Measurements from ENCODE around the gene DNAJC13. TPM values are rescaled to one million over a fixed set of nuclear protein-coding genes. Genes with fewer than 3 reads are reported as not detected.

Gene DNAJC13
- total RNA-seq, 4 donors from 2014 or later, result 43.6 to 73.7 (median 61.1) TPM

- TF ChIP-seq POLR2A (IDR thresholded peaks at IDR 0.05), result no peak
- TF ChIP-seq POLR2AphosphoS5 (IDR thresholded peaks at IDR 0.05), result no peak
- no peak for TF ChIP-seq CTCF (IDR thresholded peaks at IDR 0.05)
- no peak for TF ChIP-seq EP300 (IDR thresholded peaks at IDR 0.05)
- ATAC-seq, result no peak
- H3K36me3 ChIP-seq, result peaks cover 24 to 98% of the 10 kb centered on the region in 2 donors
These were observed 86.3 kb downstream of the DNAJC13 start for GRCh38 chr3:132503559-132503958.

GRCh38 chr3:132504375-132504933 is 87.2 kb downstream of the DNAJC13 start:
- no peak for TF ChIP-seq POLR2AphosphoS5 (IDR thresholded peaks at IDR 0.05)
- no peak for TF ChIP-seq EP300 (IDR thresholded peaks at IDR 0.05)
- TF ChIP-seq CTCF (IDR thresholded peaks at IDR 0.05), result no peak
- no peak for TF ChIP-seq POLR2A (IDR thresholded peaks at IDR 0.05)
- H3K27me3 ChIP-seq, result no peaks in the 10 kb centered on the region

More at GRCh38 chr3:132503559-132503958, 86.3 kb downstream of the DNAJC13 start:
- WGBS, 2 donors (ENCODE audit: low coverage in 1 of 2), result 63 to 91% methylated on average over 1 of the region's 1 CpG
- H3K9me3 ChIP-seq, result no peaks in the 10 kb centered on the region
- no peaks in the 10 kb centered on the region for H3K27me3 ChIP-seq
- no peak overlapping the region for H3K4me3 ChIP-seq
- H3K4me1 ChIP-seq, result no peaks in the 10 kb centered on the region
- no peak overlapping the region for H3K27ac ChIP-seq

GRCh38 chr3:132507657-132508056 is 90.4 kb downstream of the DNAJC13 start:
- TF ChIP-seq EP300 (IDR thresholded peaks at IDR 0.05) (no peak), POLR2AphosphoS5 (IDR thresholded peaks at IDR 0.05) (no peak), CTCF (IDR thresholded peaks at IDR 0.05) (no peak), POLR2A (IDR thresholded peaks at IDR 0.05) (no peak)
- no peak overlapping the region for H3K27ac ChIP-seq
- H3K9me3 ChIP-seq, result no peaks in the 10 kb centered on the region
- peaks cover 12 to 97% of the 10 kb centered on the region in 2 donors for H3K36me3 ChIP-seq
- H3K27me3 ChIP-seq, result no peaks in the 10 kb centered on the region
- H3K4me1 ChIP-seq, result no peaks in the 10 kb centered on the region
- H3K4me3 ChIP-seq, result no peak overlapping the region
- no peak for ATAC-seq
- WGBS, 2 donors (ENCODE audit: low coverage in 1 of 2), result 88 to 94% methylated on average over 4 of the region's 4 CpGs

More at GRCh38 chr3:132504375-132504933, 87.2 kb downstream of the DNAJC13 start:
- H3K9me3 ChIP-seq, result no peaks in the 10 kb centered on the region
- H3K4me3 ChIP-seq, result no peak overlapping the region
- H3K27ac ChIP-seq, result no peak overlapping the region
- H3K36me3 ChIP-seq, result peaks cover 24 to 98% of the 10 kb centered on the region in 2 donors
- H3K4me1 ChIP-seq, result no peaks in the 10 kb centered on the region
- ATAC-seq, result no peak

- H3K27ac ChIP-seq, result no peak overlapping the region
- ATAC-seq, result no peak
- no peaks in the 10 kb centered on the region for H3K27me3 ChIP-seq
- H3K36me3 ChIP-seq, result peaks cover 5 to 97% of the 10 kb centered on the region in 2 donors
- WGBS, 2 donors (ENCODE audit: low coverage in 1 of 2), result 91% methylated on average over 1 of the region's 1 CpG; no CpG with 5 or more reads in 1 of the 2 donors
- TF ChIP-seq POLR2AphosphoS5 (IDR thresholded peaks at IDR 0.05) (no peak), EP300 (IDR thresholded peaks at IDR 0.05) (no peak), POLR2A (IDR thresholded peaks at IDR 0.05) (no peak)
- H3K9me3 ChIP-seq, result no peaks in the 10 kb centered on the region
- no peak overlapping the region for H3K4me3 ChIP-seq
- H3K4me1 ChIP-seq, result no peaks in the 10 kb centered on the region
These were observed 91.8 kb downstream of the DNAJC13 start for GRCh38 chr3:132509096-132509495.

GRCh38 chr3:132509506-132509905 is 92.2 kb downstream of the DNAJC13 start:
- H3K27ac ChIP-seq, result no peak overlapping the region
- H3K9me3 ChIP-seq, result no peaks in the 10 kb centered on the region
- ATAC-seq, result no peak
- no peak overlapping the region for H3K4me3 ChIP-seq
- peaks cover 5 to 97% of the 10 kb centered on the region in 2 donors for H3K36me3 ChIP-seq
- no peaks in the 10 kb centered on the region for H3K27me3 ChIP-seq
- no peak for TF ChIP-seq POLR2A (IDR thresholded peaks at IDR 0.05)
- TF ChIP-seq EP300 (IDR thresholded peaks at IDR 0.05), result no peak
- no peak for TF ChIP-seq CTCF (IDR thresholded peaks at IDR 0.05)
- no peak for TF ChIP-seq POLR2AphosphoS5 (IDR thresholded peaks at IDR 0.05)
- WGBS, 2 donors (ENCODE audit: low coverage in 1 of 2), result 100% methylated on average over 1 of the region's 1 CpG
- H3K4me1 ChIP-seq, result no peaks in the 10 kb centered on the region

Measured in gastroesophageal sphincter (tissue), 4 donors.